22Rv1 (cell line): ENCODE data around the gene TYRP1.

Source experiments
- H3K27ac ChIP-seq: fragments of 450-650 bp; 2 replicates; pipeline ENCODE4 v1.5.1; 2017
- ZFX ChIP-seq: fragments of 450-650 bp; IDR thresholded peaks from 2 replicates; pipeline ENCODE4 v1.6.1; 2017; ENCODE audit warnings: antibody characterized with exemption, borderline replicate concordance
- TF ChIP-seq, protein P1 (sequence below): fragments of 450-650 bp; IDR thresholded peaks from 2 replicates; pipeline ENCODE4 v1.5.1; 2017; ENCODE audit warnings: mild to moderate bottlenecking

The TYRP1 gene, protein sequence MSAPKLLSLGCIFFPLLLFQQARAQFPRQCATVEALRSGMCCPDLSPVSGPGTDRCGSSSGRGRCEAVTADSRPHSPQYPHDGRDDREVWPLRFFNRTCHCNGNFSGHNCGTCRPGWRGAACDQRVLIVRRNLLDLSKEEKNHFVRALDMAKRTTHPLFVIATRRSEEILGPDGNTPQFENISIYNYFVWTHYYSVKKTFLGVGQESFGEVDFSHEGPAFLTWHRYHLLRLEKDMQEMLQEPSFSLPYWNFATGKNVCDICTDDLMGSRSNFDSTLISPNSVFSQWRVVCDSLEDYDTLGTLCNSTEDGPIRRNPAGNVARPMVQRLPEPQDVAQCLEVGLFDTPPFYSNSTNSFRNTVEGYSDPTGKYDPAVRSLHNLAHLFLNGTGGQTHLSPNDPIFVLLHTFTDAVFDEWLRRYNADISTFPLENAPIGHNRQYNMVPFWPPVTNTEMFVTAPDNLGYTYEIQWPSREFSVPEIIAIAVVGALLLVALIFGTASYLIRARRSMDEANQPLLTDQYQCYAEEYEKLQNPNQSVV

DNA sequence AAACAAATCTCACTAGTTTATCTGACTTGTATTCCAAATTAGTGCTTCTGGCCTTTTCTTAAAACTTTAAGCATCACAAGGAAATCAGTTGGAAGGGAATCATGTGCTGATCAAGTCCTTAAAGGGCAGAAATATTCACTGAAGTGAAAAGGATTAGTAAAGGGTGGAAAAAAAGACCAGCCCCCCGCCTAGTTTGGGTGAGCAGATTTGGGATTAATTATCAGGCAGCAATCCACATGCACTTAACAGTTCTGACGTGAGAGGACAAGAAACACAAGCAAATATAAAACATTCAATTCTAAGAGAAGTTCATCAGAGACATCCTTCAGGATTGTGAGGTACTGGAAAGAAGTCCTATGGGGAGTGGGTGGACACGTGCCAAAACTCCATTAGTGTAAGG lies at the start of gene TYRP1:
TYRP1 (plus strand) TSS at position 245 of the 400 bp plus-strand sequence. CDS start 612 bp downstream, outside the sequence.
- TF ChIP-seq, protein P1, sequence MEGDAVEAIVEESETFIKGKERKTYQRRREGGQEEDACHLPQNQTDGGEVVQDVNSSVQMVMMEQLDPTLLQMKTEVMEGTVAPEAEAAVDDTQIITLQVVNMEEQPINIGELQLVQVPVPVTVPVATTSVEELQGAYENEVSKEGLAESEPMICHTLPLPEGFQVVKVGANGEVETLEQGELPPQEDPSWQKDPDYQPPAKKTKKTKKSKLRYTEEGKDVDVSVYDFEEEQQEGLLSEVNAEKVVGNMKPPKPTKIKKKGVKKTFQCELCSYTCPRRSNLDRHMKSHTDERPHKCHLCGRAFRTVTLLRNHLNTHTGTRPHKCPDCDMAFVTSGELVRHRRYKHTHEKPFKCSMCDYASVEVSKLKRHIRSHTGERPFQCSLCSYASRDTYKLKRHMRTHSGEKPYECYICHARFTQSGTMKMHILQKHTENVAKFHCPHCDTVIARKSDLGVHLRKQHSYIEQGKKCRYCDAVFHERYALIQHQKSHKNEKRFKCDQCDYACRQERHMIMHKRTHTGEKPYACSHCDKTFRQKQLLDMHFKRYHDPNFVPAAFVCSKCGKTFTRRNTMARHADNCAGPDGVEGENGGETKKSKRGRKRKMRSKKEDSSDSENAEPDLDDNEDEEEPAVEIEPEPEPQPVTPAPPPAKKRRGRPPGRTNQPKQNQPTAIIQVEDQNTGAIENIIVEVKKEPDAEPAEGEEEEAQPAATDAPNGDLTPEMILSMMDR, result no peak
- no peak for TF ChIP-seq ZFX

GRCh38 chr9:12643686-12644085 lies 49.5 kb upstream of the TYRP1 start:
- TF ChIP-seq, protein P1, result no peak
- TF ChIP-seq ZFX, result no peak

More for the DNA sequence above, at the start of gene TYRP1:
- no peak within 1 kb of the TSS for H3K27ac ChIP-seq

DNA sequence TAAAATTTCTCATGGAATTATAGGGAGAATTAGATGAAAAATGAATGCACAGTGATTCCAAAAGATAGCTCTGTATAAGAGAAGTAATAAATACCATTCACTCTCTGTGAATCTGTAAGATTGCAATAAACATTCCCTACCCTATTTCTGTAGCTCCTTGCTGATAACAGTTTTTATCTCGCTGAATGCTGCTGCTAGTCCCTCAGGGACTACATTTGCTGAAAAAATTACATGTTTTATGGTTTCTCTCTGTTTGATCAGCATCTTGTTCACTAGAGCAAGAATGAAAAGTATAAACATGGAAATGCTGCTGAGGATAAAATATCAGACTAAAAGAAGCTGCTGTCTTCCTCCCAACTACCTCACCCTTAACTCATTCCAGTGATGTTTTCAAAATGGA lies 44.3 kb upstream of the TYRP1 start:
- TF ChIP-seq ZFX, result no peak
- TF ChIP-seq, protein P1, result no peak
- no peak overlapping the region for H3K27ac ChIP-seq

More at GRCh38 chr9:12643686-12644085, 49.5 kb upstream of the TYRP1 start:
- H3K27ac ChIP-seq, result no peak overlapping the region

DNA sequence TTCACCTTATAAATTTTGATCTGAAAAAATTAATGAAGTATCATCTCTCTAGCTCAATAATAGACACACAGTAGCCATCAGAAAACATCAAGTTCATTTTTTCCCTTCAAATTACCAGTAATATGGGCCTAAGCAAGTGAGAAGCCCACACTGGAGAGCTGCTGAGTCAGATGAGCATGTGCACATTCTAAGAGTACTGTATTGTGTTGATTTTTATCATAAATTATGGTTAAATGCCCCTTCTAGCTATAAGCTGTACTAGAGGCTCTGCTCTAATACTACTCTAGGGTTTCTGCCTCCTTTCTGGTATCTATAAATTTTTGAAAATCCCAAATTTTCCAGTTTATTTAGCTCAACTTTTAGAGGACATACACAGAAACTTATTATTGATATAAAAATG lies 42.1 kb upstream of the TYRP1 start:
- H3K27ac ChIP-seq, result no peak overlapping the region
- TF ChIP-seq ZFX, result no peak
- TF ChIP-seq, protein P1, result no peak

DNA sequence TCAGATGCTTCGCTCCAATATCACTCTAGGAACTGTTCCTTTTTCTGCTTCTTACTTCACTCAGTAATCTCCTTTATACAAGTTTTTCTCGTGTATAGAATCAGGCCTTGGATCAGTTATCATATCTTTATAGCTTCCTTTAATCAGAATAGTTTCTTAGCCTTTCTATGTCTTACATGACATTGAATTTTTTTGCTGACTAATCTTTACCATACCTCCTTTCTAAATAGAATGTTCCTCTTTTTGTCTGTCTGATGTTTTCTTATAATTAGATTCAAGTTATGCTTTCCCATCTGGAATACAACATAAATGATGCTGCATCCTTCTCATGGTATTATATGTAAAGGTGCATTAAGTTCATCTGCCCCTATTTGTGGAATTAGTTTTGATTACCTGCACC lies 40.2 kb upstream of the TYRP1 start:
- H3K27ac ChIP-seq, result no peak overlapping the region
- TF ChIP-seq ZFX, result no peak
- TF ChIP-seq, protein P1, result no peak

DNA sequence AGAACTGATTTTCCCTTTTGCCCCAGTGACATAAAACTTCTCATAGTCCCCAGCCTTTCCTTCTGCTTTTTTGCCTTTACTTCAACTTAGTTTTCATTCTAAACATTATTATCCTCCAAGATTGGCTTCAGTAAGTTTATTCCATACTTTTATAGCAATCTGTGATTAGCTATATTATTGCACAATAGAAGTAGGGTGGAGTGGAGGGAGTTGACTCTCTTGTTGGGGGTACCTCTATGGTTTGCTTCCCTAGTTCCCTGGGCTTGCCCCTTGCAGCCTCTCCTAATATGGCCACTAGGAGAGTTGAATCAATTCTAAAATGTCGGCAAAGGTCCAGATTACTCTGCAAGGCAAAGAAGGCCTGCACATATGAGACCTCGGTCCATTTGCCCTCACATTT lies 36.4 kb upstream of the TYRP1 start:
- no peak overlapping the region for H3K27ac ChIP-seq
- TF ChIP-seq, protein P1, result no peak
- TF ChIP-seq ZFX, result no peak

- no peak for TF ChIP-seq ZFX
- TF ChIP-seq, protein P1, result no peak
These were observed 36.0 kb upstream of the TYRP1 start for GRCh38 chr9:12657233-12657632.

More at GRCh38 chr9:12657233-12657632, 36.0 kb upstream of the TYRP1 start:
- no peak overlapping the region for H3K27ac ChIP-seq
